GOT3 (cell line): ENCODE measurements around the gene SLC35F3.

ENCODE experiments used
- DNase-seq: peaks from one replicate; lab custom pipeline; 2025; ENCODE audit warnings: mixed read lengths; lab: John Stamatoyannopoulos, UW

Gene SLC35F3

DNA sequence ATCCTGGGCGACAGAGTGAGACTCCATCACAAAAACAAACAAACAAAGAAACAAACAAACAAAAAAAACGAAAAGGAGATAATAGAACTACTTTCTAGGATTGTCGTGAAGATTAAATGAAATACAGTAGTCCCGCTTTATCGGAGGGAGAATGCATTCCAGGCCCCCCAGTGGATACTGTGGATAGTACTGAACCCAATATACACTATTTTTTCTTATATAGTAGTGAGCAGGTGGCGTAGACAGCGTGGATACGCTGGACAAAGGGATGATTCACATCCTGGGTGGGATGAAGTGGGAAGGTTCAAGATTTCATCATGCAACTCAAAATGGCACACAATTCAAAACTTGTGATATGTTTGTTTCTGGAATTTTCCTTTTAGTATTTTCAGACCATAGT, 8.0 kb downstream of the SLC35F3 start:
- no peak for DNase-seq

DNA sequence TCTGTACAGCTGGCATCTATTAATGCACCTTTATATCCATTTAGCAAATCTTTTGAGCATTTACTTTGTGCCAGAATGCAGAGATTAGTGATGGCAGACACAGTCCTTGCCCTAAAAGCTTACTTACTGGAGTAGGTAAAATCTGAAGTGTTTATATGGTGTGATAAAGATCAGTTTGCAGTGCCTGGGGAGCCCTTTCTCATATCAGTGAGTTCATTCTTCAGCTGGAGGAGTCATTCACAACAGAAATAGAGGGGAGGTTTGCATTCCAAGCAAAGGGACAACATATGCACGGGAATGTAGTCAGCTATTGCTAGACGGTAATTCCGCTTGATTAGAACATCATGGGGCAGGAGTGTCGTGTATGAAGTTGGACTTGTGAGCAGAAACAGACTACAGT, 8.4 kb downstream of the SLC35F3 start:
- no peak for DNase-seq

DNA sequence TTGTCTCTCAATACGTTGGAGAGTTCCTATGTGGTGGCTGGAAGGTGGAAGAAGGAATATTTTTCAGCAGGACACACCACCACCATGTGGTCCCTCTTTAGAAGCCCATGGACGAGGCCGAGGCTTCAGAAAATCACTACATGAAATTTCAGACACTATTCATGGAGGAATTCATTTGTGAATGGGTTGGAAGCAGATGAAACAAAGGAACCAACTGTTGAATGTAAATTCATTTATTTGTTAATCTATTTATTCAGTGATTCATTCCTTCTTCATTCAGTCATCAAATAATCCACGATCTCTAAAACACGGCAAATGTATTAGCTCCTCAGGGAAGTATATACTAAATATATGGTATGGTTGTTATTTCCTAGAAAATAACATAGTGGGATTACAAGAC, 12.2 kb downstream of the SLC35F3 start:
- DNase-seq = no peak

DNA sequence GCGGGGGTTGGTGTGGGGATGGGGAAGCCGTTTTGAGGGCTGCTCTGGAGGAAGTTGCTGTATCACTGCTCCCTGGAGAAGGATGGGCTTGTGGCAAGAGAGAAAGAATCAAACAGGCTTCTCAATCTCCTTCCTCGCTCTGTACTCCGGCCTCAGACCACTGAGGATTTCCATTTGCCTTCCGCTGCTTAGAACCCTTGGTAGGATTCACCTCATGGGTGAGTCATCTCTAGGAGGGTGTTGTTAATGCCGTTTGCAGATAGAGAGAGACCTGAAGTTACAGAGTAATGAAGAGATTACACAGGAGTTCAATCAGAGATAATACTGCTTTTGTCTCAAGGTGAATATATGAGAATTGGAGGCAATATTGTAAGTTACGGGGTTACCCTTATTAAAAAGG, 15.3 kb downstream of the SLC35F3 start:
- no peak for DNase-seq

DNA sequence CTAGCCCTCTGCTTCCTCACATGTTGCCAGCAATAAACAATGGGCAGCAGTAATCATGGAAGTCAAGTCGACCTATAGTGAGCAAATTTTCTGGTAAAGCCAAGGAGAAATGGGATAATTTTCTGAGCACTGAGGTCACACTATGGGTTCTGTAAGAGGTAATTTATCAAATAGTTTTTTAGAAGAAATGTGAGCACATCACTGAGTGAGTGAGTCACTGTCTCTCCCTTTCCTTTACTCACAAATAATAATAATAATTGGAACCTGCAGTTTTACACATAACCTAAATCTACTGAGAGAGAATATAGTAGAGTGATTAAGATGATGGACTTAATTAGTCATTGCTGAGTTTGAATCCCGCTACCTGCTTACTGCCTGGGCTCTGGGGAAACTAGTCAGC, 23.6 kb downstream of the SLC35F3 start:
- DNase-seq = no peak

DNA sequence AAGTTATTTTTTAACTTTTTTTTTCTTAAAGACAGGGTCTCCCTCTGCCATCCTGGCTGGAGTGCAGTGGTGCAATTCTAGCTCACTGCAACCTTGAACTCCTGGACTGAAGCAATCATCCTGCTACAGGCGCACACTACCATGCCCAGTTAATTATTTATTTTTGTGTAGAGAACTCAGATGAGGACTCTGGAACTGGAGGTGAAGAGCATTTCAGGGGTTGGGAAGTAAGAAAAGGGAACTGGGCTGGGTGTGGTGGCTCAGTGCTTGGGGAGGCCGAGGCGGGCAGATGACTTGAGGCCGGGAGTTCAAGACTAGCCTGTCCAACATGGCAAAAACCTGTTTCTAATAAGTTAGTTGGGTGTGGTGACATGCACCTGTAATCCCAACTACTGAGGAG, 28.9 kb downstream of the SLC35F3 start:
- DNase-seq = no peak

DNA sequence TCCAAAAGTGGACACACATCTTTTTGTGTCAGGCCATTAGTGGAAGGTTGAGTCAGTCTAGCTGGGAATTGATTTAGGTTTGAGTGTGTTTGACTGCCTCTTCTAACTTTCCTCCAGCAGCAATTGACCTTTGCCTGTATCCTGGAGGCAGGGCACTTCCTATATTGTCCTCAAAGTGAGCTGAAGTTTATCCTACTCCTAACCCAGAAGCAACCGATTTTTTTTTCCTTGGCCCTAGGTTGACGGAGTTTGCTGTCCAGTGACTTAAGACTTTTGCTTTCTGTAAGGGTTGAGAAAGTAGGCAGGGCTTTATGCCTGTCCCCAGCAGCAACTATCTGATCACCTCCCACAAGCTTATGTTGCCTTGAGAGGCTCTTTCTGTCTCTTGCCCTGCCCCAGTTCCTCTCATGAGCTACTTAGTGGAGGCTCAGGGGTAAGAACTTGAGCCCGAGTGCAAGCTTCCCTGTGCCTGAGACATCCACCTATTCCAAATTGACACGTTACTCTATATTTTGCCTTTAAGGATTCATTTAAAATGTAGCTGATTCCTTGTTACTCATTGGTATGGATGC, 30.9 kb downstream of the SLC35F3 start:
- DNase-seq = no peak

DNA sequence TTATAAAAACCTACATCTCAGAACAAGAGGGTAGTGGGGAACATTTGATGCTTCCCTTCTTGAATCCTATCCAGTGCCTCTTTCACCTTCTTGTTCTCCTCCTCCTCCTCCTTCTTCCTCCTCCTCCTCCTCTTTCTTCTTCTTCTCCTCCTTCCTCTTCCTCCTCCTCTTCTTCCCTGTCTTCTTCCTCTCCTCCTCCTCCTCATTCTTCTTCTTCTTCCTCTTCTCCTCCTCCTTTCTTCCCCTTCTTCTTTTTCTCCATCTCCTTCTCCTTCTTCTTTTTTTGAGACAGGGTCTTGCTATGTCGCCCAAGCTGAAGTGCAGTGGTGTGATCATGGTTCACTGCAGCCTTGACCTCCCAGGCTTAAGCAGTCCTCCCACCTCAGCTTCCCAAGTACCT, 31.9 kb downstream of the SLC35F3 start:
- DNase-seq = no peak

DNA sequence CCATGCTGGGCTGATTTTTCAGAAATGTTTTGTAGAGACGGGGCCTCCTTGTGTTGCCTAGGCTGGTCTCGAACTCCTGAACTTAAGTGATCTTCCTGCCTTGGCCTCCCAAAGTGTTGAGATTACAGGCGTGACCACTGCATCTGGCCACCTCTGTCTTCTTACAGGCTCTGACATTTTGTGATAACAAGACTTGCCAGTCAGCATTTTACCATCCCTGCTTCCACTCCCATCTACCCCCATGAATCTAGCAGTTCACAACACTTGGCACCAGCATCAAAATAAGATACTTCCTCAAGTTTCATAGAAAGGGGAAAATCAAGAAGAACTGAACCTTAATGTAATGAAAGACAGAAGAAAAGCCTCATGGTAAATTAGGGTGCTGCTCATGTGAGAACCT, 32.4 kb downstream of the SLC35F3 start:
- DNase-seq = no peak

DNA sequence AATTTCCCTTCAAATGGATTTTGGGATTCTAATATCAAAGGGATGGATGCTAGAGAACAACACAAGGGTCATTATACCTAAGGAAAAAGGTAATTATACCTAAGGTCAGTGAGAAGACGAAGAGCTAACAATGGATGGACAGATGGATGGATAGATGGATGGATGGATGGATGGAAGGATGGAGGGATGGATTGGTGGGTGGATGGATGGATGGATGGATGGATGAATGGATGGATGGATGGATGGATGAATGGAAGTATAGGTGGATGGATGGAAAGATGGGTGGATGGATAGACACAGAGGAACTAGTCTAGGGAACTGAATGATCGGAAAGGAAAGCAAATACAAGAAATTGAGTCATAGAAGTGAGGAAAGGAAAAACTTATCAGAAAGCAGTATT, 34.0 kb downstream of the SLC35F3 start:
- DNase-seq = no peak

DNA sequence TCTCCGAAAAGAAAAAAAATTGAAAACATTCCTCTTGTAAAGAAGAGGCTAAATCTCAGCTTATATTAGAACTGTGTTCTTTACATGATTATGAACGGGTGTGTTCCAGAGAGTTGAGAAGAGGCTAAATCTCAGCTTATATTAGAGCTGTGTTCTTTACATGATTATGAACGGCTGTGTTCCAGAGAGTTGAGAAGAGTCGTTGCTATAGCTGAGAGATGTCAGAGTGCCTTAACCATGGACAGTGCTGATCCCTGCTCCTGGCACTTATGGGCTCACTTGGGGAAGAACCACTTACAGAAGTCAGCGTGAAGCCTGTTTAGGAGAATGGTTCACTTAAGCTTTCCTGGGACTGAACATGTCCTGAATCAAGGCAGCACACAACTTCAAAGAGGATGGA, 35.0 kb downstream of the SLC35F3 start:
- DNase-seq = no peak

DNA sequence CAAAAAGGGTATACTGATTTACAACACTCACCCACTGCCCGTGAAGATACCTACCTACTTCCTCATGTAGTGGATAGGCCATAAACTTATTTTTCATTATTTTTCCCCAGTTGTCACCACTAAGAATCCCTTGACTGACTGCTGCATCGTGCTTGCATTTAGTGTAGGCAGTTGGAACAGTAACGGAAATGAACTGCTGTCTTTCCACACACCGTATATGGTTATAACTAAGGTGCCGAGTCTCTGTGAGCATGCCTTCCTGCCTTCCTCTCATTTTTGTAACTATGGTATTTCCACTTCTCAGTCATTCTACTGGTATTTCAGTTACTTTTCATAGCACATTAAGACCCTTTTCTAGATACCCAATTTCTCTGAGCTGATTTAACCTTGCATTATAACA, 36.4 kb downstream of the SLC35F3 start:
- DNase-seq = no peak

DNA sequence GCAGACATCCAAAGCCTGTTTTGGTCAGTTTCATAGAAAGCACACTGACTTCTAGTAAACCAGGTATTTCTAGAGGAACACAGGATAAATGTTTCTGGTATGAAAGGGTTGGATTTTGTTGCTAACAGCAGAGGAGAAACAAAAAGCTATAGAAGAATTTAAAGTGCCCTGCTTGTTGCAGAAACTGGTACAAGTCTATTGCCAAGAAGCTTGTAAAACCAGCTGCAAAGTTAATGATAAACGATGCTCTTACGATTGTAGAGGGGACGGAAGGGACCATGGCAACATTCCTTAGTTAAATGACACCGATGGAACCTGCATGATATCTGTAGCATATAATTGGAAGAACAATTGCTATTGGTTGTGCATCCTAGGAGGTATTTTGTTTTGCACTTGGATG, 40.1 kb downstream of the SLC35F3 start:
- no peak for DNase-seq

DNA sequence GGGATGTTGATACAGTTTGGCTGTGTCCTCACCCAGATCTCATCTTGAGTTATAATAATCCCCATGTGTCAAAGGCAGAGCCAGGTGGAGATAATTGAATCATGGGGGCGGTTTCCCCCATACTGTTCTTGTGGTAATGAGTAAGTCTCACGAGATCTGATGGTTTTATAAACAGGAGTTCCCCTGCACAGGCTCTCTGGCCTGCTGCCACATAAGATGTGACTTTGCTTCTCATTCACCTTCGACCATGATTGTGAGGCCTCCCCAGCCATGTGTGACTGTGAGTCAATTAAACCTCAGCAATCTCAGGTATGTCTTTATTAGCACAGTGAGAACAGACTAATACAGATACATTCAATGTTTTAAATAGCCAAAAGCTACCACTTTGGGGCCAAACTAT, 41.1 kb downstream of the SLC35F3 start:
- no peak for DNase-seq

DNA sequence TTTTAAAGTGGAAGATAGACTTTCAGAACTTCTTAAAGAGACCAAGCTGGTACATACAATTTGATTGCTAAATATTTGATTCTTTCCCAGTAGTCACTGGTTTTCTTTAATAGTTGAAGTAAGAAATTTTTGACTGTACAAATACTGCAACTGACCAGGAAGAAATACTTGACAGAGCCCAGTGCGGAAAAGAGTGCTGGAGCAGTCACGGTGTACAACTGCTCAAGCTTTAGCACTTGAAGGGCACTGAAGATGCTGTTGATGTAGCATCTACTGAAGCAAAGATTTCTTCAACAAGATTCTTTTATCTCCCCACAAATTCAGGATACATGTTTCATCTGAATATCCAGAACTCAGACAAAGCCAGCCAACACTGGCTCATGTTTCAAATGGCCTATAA, 41.5 kb downstream of the SLC35F3 start:
- no peak for DNase-seq

DNA sequence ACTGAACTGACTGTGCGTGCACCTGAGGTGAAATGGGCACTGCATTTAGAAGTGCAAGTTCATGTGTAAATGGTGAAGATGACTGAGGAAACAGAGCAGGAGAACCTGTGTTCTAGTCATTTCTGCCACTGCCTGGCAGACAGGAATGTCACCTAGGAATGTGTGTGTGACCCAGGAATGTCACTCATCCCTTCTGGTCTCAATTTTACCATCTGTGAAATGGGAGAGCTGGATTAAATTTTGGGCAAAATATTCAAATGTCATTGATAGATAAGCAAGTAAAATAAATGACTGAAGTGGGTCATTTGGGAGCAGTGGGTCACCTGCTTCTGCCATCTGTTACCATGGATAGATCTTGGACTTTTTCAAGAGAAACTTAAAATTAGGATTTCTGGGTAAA, 42.2 kb downstream of the SLC35F3 start:
- DNase-seq = no peak

DNA sequence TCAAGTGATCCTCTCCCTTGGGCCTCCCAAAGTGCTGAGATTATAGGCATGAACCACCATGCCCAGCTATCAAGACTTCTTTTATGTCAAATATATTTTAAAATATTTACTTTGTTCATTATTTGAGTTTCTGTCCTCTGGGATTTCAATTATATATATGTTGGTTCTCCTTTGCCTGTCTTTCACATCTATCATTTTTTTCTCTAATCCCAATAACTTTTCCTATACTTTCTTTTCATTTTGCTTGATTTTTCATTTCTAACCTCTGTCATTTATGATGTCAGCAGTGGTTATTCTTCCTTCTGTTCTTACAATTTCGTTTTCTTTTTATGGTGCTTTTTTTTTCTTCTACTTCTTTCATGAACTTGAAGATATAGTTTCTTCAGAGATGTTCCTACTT, 47.3 kb downstream of the SLC35F3 start:
- no peak for DNase-seq

DNA sequence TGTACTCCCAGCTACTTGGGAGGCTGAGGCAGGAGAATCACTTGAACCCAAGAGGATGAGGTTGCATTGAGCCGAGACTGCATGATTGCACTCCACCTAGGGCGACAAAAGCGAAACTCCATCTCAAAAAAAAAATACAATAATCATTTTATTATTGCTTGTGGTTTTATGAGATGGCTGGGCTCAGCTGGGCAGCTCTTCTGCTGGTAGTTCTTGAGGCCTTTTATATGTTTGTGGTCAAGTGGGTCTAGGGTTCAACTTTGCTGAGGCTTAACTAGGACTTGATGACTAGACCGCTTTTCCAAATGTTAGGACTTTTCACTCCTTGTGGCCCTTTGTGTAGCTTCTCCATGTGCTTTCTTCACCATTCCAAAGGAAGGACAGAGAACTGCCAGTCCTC, 53.2 kb downstream of the SLC35F3 start:
- DNase-seq = no peak

DNA sequence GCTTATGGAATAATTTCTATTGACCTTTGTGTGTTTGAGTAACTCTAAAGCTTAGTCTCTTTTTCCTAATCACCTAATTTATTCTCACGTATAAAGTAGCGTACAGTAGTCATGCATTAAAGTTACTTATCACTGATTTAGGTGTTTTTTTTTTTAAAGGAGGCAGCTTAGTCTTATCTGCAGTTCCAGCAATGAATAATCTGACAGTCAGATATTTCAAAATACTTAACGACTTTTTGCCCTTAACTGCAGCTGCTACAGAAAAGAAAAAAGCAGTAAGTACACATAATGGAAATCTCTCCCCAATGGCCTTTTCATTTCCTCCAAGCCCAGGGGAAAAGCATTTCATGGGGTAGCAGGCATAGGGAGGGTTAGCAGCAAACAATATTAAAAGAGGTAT, 54.6 kb downstream of the SLC35F3 start:
- DNase-seq = no peak

DNA sequence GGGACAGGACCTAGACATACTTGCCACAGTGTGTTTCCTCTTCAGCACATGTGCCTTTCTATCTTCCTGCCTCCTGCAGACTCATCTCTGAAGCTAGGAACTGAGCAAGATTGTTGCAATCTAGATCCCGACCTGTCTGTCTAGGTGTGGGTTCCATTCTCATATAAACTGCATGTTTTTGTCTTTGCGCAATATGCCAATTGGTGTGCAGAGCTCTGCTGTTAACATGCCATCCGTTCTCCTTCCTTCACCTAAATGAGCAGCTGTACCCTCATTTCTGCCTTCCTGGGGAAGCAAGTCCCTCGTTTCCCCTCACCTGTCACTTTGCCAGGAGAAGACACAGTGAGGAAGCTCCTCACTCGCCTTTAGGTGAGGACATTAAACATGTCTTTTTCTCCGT, 55.5 kb downstream of the SLC35F3 start:
- no peak for DNase-seq

DNA sequence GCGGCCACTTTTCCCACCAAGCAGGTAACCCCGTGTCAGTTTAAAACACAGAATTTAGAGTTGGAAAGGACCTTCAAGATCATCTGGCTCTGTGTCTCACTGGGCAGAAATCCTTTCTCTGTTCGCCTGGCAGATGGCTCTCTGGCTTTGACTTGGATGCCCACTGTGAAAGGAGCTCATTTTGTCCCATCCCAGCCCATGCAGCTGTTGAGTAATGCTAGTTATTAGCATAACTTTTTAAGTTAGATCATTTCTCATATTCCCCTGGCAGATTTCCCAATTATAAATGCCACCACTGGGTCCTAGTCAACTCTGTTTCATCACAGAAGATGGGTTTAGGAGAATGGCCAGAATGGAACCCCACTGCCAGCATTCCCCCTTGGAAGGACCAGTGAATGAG, 55.9 kb downstream of the SLC35F3 start:
- no peak for DNase-seq

DNA sequence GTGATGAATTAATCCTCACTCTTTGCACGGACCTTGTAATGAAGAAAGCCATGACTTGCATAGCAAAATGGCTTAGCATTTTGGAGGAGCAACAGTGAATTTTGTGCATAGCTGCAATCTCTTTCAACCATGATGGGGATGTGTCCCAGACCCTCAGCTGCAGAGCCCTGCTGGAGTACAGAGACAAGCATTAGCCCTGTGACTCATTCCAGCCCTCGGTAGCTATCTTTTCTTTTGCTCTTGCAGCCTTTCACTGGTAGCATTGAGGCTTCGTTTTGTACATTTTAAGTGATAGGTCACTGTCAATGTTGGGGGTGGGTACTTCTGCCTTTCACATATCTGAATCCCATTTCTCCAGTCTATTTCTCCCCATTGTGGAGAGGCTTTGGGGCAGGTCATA, 58.4 kb downstream of the SLC35F3 start:
- DNase-seq = no peak

DNA sequence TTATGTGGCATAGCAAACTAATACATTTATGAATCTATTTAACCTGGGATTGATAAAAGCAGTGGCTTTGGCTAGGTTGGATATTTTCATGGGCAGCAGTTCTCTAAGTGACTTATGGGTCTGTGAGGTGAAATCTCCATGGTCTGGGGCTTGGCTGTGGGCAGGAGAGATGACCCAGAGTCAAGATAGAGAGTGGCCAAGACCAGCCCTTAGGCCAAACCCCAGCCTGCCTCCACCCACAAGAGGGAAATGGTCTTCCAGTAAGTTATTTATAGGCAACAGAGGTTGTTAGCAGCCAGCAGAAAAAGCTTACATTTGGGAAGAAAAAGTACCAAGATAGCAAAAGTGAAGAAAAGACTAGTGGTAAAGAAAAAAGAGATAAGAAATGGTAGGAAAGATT, 61.4 kb downstream of the SLC35F3 start:
- DNase-seq = no peak

DNA sequence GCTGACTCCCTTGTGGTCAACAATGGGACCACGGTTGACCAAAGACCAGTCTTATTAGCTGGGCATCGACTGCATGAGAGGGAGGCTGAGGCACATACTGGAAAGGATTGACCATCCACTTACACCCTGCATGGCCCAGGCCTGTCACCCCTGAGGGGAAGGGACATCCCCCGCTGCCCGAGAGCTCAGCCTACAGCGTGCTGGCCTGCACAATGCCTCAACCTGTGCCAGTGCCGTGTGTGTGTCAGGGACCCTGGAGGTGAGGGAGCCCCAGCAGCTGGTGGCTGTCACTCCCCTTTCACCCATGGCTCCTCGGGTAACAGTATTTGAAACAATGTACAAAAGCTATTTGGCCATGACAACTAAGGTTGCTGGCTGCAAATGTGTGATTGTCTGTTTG, 67.3 kb downstream of the SLC35F3 start:
- DNase-seq = no peak

DNA sequence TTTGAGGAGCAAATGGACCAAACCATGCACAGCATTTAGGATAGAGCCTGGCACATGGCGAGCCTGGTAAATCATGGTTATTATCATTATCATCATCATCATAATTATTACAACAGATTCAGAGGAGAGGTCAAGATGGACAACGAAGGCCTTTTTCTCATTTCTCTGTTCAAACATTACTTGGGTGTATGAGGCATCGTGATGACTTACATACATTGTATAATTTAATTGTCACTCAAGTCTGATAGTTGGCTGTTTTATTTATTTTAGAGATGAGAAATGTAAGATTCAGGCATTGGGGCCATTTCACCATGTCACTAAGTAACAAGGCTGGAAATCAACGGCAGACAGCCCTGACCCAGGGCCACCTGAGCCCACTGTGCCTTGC, 68.1 kb downstream of the SLC35F3 start:
- DNase-seq = no peak
